Esophagus squamous epithelium (tissue), 4 donors: ENCODE measurements around the gene CFAP20DC.

ENCODE experiments used
- CTCF ChIP-seq, 6 experiments: fragments of 450-650 bp in 4 of 6; fragments of 200-600 bp in 2 of 6; sonication (generic) in 2 of 6; IDR thresholded peaks; one replicate each; pipeline ENCODE4 v1.5.1; 2016 to 2019; ENCODE audit warnings: antibody characterized with exemption in 6 of 6, mild to moderate bottlenecking in 4 of 6, moderate library complexity in 4 of 6
- POLR2A ChIP-seq, 4 donors: fragments of 450-650 bp; IDR thresholded peaks; one replicate each; pipeline ENCODE4 v1.6.1; 2017; ENCODE audit warnings: antibody characterized with exemption in 4 of 4, mild to moderate bottlenecking in 4 of 4, moderate library complexity in 3 of 4

- no peak for TF ChIP-seq CTCF (IDR thresholded peaks at IDR 0.05)
- no peak for TF ChIP-seq POLR2A (IDR thresholded peaks at IDR 0.05)
Measured at GRCh38 chr3:58801541-58801940, 248.3 kb downstream of the CFAP20DC start.
